HCT116 (cell line): ENCODE data around the gene CREBL2. TPM values are rescaled to one million over a fixed set of nuclear protein-coding genes. Genes with fewer than 3 reads are reported as not detected.
"Not testable (repeated sequence)": the region's sequence is repeated elsewhere in the genome, so short reads cannot be mapped to it uniquely, and the experiment has no call there.

Experiments
- ATAC-seq: fragments of 200-7000 bp; cut with Tn5 transposase; 2 replicates; pipeline ENCODE4 v1.9.1; 2020; ENCODE audit warnings: mild to moderate bottlenecking, moderate library complexity
- BruUV-seq: library from RNA; stranded (reverse); fragments of 400-500 nt; replicated peaks from 2 replicates; lab custom pipeline; 2021; lab: Mats Ljungman, UMichigan
- CTCF ChIA-PET: fragments of 300-600 bp; sonication (Branson Sonifier 250); formaldehyde crosslinking; loops from one replicate; lab custom pipeline; 2021; ENCODE audit warnings: antibody characterized with exemption; lab: Charles Lee
- POLR2A ChIA-PET: fragments of 300-600, 350-600 bp; sonication (Branson Sonifier 250); formaldehyde crosslinking; loops from one replicate; lab custom pipeline; 2021; ENCODE audit warnings: antibody characterized with exemption; lab: Charles Lee
- RAD21 ChIA-PET, 2 experiments: fragments of 300-600 bp; sonication (Branson Sonifier 250); formaldehyde crosslinking; loops; one replicate each; lab custom pipeline; 2023; ENCODE audit warnings: low total read pairs in 2 of 2; ENCODE audit not compliant: uncharacterized antibody in 2 of 2, unreplicated experiment in 2 of 2, low non-redundant PET in 1 of 2; lab: Charles Lee
- DNase-seq: peaks from one replicate; pipeline ENCODE4 v3.0.0-alpha.2; 2010; ENCODE audit warnings: low read depth, low spot score
- H2AFZ ChIP-seq: fragments of 200-600 bp; shearing (Covaris generic), sonication (generic); 2 replicates; pipeline ENCODE4 v1.6.1; 2017; ENCODE audit warnings: low read depth, mixed run types, mixed read lengths, antibody characterized with exemption, low read length; ENCODE audit not compliant: poor library complexity, severe bottlenecking
- H3K27ac ChIP-seq: 2 replicates; pipeline ENCODE4 v1.5.1; 2012; ENCODE audit warnings: low read depth, low read length
- H3K27me3 ChIP-seq: fragments of 200-600 bp; sonication (generic); 2 replicates; pipeline ENCODE4 v1.6.1; 2016; ENCODE audit warnings: mixed run types, low read length, mixed read lengths; ENCODE audit not compliant: insufficient read depth
- H3K36me3 ChIP-seq, 2 experiments: fragments of 200-500 bp in 1 of 2; fragments of 200-600 bp in 1 of 2; sonication (Bioruptor generic) in 1 of 2; sonication (generic) in 1 of 2; 2 replicates each; pipeline versions ENCODE4 v1.5.1 to v1.6.1; 2014 to 2016; ENCODE audit warnings: low read length in 2 of 2, inconsistent platforms in 1 of 2, mixed read lengths in 1 of 2, mixed run types in 1 of 2; ENCODE audit not compliant: insufficient read depth in 2 of 2, control insufficient read depth in 1 of 2
- H3K4me1 ChIP-seq, 2 experiments: fragments of 200-600 bp in 1 of 2; sonication (generic) in 1 of 2; 2 replicates each; pipeline versions ENCODE4 v1.5.1 to v1.6.1; 2012 to 2017; ENCODE audit warnings: low read length in 2 of 2, inconsistent platforms in 1 of 2, mild to moderate bottlenecking in 1 of 2, mixed read lengths in 1 of 2, mixed run types in 1 of 2, moderate library complexity in 1 of 2; ENCODE audit not compliant: insufficient read depth in 2 of 2, control insufficient read depth in 1 of 2
- H3K4me2 ChIP-seq: fragments of 200-600 bp; sonication (generic); 2 replicates; pipeline ENCODE4 v1.6.1; 2017; ENCODE audit warnings: mixed run types, low read length, mixed read lengths
- H3K4me3 ChIP-seq, 2 experiments: fragments of 200-600 bp in 1 of 2; sonication (generic) in 1 of 2; replicated peaks in 1 of 2; 2 replicates each; pipeline ENCODE4 v1.5.1; 2011 to 2016; ENCODE audit warnings: low read length in 2 of 2, control low read depth in 1 of 2, low read depth in 1 of 2, mild to moderate bottlenecking in 1 of 2, mixed read lengths in 1 of 2, mixed run types in 1 of 2
- H3K79me2 ChIP-seq: fragments of 200-600 bp; sonication (generic); 2 replicates; pipeline ENCODE4 v1.6.1; 2017; ENCODE audit warnings: mild to moderate bottlenecking, mixed run types, low read length, moderate library complexity, mixed read lengths; ENCODE audit not compliant: insufficient read depth
- H3K9ac ChIP-seq: fragments of 200-600 bp; sonication (generic); 2 replicates; pipeline ENCODE4 v1.6.1; 2016; ENCODE audit warnings: low read length, mixed read lengths
- H3K9me2 ChIP-seq: fragments of 200-600 bp; sonication (generic), shearing (Covaris generic); 2 replicates; pipeline ENCODE4 v1.6.1; 2017; ENCODE audit warnings: mixed run types, mild to moderate bottlenecking, moderate library complexity; ENCODE audit not compliant: insufficient read depth
- H3K9me3 ChIP-seq, 2 experiments: fragments of 200-500 bp in 1 of 2; fragments of 200-600 bp in 1 of 2; sonication (Bioruptor generic) in 1 of 2; sonication (generic) in 1 of 2; 2 replicates each; pipeline ENCODE4 v1.6.1; 2014 to 2017; ENCODE audit warnings: low read length in 2 of 2, mixed read lengths in 2 of 2, inconsistent platforms in 1 of 2, low read depth in 1 of 2, mild to moderate bottlenecking in 1 of 2, mixed run types in 1 of 2, moderate library complexity in 1 of 2; ENCODE audit not compliant: control insufficient read depth in 1 of 2, insufficient read depth in 1 of 2
- H4K20me1 ChIP-seq: fragments of 200-600 bp; sonication (generic), shearing (Covaris generic); 2 replicates; pipeline ENCODE4 v1.6.1; 2017; ENCODE audit warnings: mixed run types, mild to moderate bottlenecking, moderate library complexity; ENCODE audit not compliant: insufficient read depth
- ELF1 ChIP-seq: IDR thresholded peaks from 2 replicates; pipeline ENCODE4 v1.6.1; 2012; ENCODE audit warnings: low read depth, borderline replicate concordance
- EZH2phosphoT487 ChIP-seq: fragments of 200-600 bp; IDR thresholded peaks from 2 replicates; pipeline ENCODE4 v1.6.1; 2018; ENCODE audit warnings: antibody characterized with exemption, borderline replicate concordance
- FOSL1 ChIP-seq: IDR thresholded peaks from 2 replicates; pipeline ENCODE4 v1.6.1; 2012; ENCODE audit warnings: low read depth
- JUND ChIP-seq: IDR thresholded peaks from 2 replicates; pipeline ENCODE4 v1.6.1; 2012
- POLR2A ChIP-seq: IDR thresholded peaks from 2 replicates; pipeline ENCODE4 v1.7.0; 2011; ENCODE audit warnings: borderline replicate concordance; ENCODE audit not compliant: insufficient read depth, insufficient read length; ENCODE audit errors: extremely low read depth
- POLR2AphosphoS5 ChIP-seq: IDR thresholded peaks from 2 replicates; pipeline ENCODE4 v1.6.1; 2011; ENCODE audit warnings: mild to moderate bottlenecking, low read depth, low read length, moderate library complexity
- RAD21 ChIP-seq: IDR thresholded peaks from 2 replicates; pipeline ENCODE4 v1.6.1; 2012; ENCODE audit warnings: low read depth, mild to moderate bottlenecking
- SIN3A ChIP-seq: IDR thresholded peaks from 2 replicates; pipeline ENCODE4 v1.6.1; 2012; ENCODE audit warnings: low read depth
- SRF ChIP-seq: IDR thresholded peaks from 2 replicates; pipeline ENCODE4 v1.6.1; 2012; ENCODE audit warnings: low read depth
- TCF7L2 ChIP-seq: IDR thresholded peaks from 2 replicates; pipeline ENCODE4 v1.7.0; 2011; ENCODE audit warnings: borderline replicate concordance, inconsistent platforms; ENCODE audit not compliant: insufficient read depth, insufficient read length; ENCODE audit errors: extremely low read depth
- YY1 ChIP-seq: IDR thresholded peaks from 2 replicates; pipeline ENCODE4 v1.6.1; 2011; ENCODE audit warnings: low read length, low read depth, moderate library complexity, mild to moderate bottlenecking; ENCODE audit not compliant: insufficient replicate concordance; ENCODE audit errors: extremely low read depth
- ZFX ChIP-seq: fragments of 450-650 bp; IDR thresholded peaks from 2 replicates; pipeline ENCODE4 v1.6.1; 2017
- ZNF274 ChIP-seq: fragments of 200-500 bp; sonication (Bioruptor generic); IDR thresholded peaks from 2 replicates; pipeline ENCODE4 v1.6.1; 2014; ENCODE audit warnings: mild to moderate bottlenecking, low read depth, low read length, inconsistent platforms
- intact Hi-C: fragments of 100-400 bp; cut with micrococcal nuclease; formaldehyde crosslinking; loops from 2 replicates; pipeline ENCODE4 v1.10.0; 2022
- total RNA-seq: library from RNA; stranded (reverse); gene quantifications from one replicate; pipeline ENCODE4 v1.2.1, GENCODE V29; 2021; ENCODE audit not compliant: unreplicated experiment
- TF ChIP-seq, protein P1 (sequence below): IDR thresholded peaks from 2 replicates; pipeline ENCODE4 v1.6.1; 2012; ENCODE audit warnings: low read depth
- TF ChIP-seq, protein P2 (sequence below): IDR thresholded peaks from 2 replicates; pipeline ENCODE4 v1.6.1; 2011; ENCODE audit warnings: mild to moderate bottlenecking, low read length, moderate library complexity; ENCODE audit not compliant: insufficient replicate concordance; ENCODE audit errors: extremely low read depth

CREBL2 gene
- total RNA-seq, 1 experiment from 2014 or later = 11.3 TPM

DNA sequence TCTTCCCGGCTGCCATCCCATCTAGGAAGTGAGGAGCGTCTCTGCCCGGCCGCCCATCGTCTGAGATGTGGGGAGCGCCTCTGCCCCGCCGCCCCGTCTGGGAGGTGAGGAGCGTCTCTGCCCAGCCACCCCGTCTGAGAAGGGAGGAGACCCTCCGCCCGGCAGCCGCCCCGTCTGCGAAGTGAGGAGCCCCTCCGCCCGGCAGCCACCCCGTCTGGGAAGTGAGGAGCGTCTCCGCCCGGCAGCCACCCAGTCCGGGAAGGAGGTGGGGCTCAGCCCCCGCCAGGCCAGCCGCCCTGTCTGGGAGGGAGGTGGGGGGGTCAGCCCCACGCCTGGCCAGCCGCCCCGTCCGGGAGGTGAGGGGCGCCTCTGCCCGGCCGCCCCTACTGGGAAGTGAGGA lies 45.7 kb upstream of the CREBL2 start:
- RAD21 ChIA-PET, H3K9me3 ChIP-seq: not testable (repeated sequence)

DNA sequence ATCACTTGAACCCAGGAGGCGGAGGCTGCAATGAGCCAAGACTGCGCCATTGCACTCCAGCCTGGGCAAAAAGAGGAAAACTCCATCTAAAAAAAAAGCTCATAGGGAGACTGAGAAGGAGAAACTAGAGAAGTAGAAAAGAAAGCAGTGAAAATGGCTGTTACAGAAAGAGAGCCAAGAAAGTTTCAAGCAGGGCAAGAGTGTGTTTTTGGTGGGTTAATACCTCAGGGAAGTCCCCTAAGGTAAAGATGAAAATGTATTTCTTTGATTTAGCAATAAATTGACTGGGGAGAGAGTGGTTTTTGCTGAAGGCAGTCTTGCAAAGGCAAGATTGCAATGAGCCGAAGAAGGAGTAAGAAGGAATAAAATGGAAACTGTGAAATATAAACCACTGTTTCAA lies 39.0 kb upstream of the CREBL2 start:
- Histone ChIP-seq H3K4me2 (no peak overlapping the region), H3K27ac (no peak overlapping the region), H3K9me2 (no peaks in the 10 kb centered on the region), H4K20me1 (no peaks in the 10 kb centered on the region), H3K9me3 (no peaks in the 10 kb centered on the region), H3K36me3 (no peaks in the 10 kb centered on the region), H3K79me2 (no peaks in the 10 kb centered on the region), H3K4me3 (no peak overlapping the region), H3K27me3 (no peaks in the 10 kb centered on the region), H3K9ac (no peak overlapping the region), H3K4me1 (no peaks in the 10 kb centered on the region), H2AFZ (no peak overlapping the region)
- ChIA-PET CTCF (interaction anchor here (1.6 kb wide), 1 partner anchor 9 kb away, joined by 6 read pairs; the partner anchor contains the start of gene DUSP16), POLR2A (no interaction called here), RAD21 (no interaction called here)
- BruUV-seq = no TSS peak
- intact Hi-C loops = no loop called here
- DNase-seq = no peak
- no peak for ATAC-seq
- TF ChIP-seq FOSL1 (no peak), POLR2AphosphoS5 (no peak), RAD21 (no peak), POLR2A (no peak), YY1 (no peak), ELF1 (no peak), TCF7L2 (no peak), JUND (no peak), SIN3A (no peak), ZFX (no peak), SRF (no peak), ZNF274 (no peak), EZH2phosphoT487 (no peak)
- TF ChIP-seq, protein P1, sequence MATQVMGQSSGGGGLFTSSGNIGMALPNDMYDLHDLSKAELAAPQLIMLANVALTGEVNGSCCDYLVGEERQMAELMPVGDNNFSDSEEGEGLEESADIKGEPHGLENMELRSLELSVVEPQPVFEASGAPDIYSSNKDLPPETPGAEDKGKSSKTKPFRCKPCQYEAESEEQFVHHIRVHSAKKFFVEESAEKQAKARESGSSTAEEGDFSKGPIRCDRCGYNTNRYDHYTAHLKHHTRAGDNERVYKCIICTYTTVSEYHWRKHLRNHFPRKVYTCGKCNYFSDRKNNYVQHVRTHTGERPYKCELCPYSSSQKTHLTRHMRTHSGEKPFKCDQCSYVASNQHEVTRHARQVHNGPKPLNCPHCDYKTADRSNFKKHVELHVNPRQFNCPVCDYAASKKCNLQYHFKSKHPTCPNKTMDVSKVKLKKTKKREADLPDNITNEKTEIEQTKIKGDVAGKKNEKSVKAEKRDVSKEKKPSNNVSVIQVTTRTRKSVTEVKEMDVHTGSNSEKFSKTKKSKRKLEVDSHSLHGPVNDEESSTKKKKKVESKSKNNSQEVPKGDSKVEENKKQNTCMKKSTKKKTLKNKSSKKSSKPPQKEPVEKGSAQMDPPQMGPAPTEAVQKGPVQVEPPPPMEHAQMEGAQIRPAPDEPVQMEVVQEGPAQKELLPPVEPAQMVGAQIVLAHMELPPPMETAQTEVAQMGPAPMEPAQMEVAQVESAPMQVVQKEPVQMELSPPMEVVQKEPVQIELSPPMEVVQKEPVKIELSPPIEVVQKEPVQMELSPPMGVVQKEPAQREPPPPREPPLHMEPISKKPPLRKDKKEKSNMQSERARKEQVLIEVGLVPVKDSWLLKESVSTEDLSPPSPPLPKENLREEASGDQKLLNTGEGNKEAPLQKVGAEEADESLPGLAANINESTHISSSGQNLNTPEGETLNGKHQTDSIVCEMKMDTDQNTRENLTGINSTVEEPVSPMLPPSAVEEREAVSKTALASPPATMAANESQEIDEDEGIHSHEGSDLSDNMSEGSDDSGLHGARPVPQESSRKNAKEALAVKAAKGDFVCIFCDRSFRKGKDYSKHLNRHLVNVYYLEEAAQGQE = no peak
- TF ChIP-seq, protein P2, sequence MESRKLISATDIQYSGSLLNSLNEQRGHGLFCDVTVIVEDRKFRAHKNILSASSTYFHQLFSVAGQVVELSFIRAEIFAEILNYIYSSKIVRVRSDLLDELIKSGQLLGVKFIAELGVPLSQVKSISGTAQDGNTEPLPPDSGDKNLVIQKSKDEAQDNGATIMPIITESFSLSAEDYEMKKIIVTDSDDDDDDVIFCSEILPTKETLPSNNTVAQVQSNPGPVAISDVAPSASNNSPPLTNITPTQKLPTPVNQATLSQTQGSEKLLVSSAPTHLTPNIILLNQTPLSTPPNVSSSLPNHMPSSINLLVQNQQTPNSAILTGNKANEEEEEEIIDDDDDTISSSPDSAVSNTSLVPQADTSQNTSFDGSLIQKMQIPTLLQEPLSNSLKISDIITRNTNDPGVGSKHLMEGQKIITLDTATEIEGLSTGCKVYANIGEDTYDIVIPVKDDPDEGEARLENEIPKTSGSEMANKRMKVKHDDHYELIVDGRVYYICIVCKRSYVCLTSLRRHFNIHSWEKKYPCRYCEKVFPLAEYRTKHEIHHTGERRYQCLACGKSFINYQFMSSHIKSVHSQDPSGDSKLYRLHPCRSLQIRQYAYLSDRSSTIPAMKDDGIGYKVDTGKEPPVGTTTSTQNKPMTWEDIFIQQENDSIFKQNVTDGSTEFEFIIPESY = no peak

More for the DNA sequence above, 45.7 kb upstream of the CREBL2 start:
- H3K36me3 ChIP-seq, H3K79me2 ChIP-seq, CTCF ChIA-PET, H3K4me3 ChIP-seq, H4K20me1 ChIP-seq, H3K27me3 ChIP-seq, H3K4me2 ChIP-seq, H3K9me2 ChIP-seq, ATAC-seq, DNase-seq, BruUV-seq, H2AFZ ChIP-seq, H3K9ac ChIP-seq, H3K27ac ChIP-seq, POLR2A ChIA-PET: not testable (repeated sequence)
- H3K4me1 ChIP-seq = peaks cover 10 to 15% of the 10 kb centered on the region in 2 experiments; a peak in 3 of 4 replicates
- intact Hi-C loops = loop anchor here (10.0 kb wide), 1 partner anchor 139 kb away; no protein-coding TSS in a partner anchor
